ENCODE data around the gene HMG20A. TPM values are rescaled to one million over a fixed set of nuclear protein-coding genes. Genes with fewer than 3 reads are reported as not detected.

HMG20A gene
- total and polyA plus RNA-seq, 9 of the 15 experiments (the other 6 are each of a cell fraction or from before 2014, with no cell fraction given): 25.0 to 68.1 (median 38.9) TPM

- no peak; the same call in 1 of the 2 replicates for TF ChIP-seq STAT5A (IDR thresholded peaks at IDR 0.05; ENCODE audit: borderline replicate concordance, low read length)
- TF ChIP-seq ZNF12 (CRISPR knock-in tag; IDR thresholded peaks at IDR 0.05): no peak
- TF ChIP-seq DACH1 (IDR thresholded peaks at IDR 0.05; ENCODE audit: partially characterized antibody): peak; percentile 96
- TF ChIP-seq TFAP4 (CRISPR knock-in tag; IDR thresholded peaks at IDR 0.05; ENCODE audit: borderline replicate concordance): peak; percentile 70
- TF ChIP-seq GATAD2A (IDR thresholded peaks at IDR 0.05): peak; percentile 92; the same call in 1 of the 2 replicates
- TF ChIP-seq ZBTB33 (CRISPR knock-in tag; IDR thresholded peaks at IDR 0.05): no peak
- no peak for TF ChIP-seq CC2D1A (IDR thresholded peaks at IDR 0.05)
- TF ChIP-seq TRIM24 (IDR thresholded peaks at IDR 0.05): peak; percentile 71 to 74; a peak in 2 of 4 replicates
- TF ChIP-seq ZNF830 (CRISPR knock-in tag; IDR thresholded peaks at IDR 0.05): no peak
- no peak; the same call in 1 of the 2 replicates for TF ChIP-seq SMAD4 (CRISPR knock-in tag; conservative IDR thresholded peaks at IDR 0.05)
- no peak for TF ChIP-seq ZNF224 (CRISPR knock-in tag; IDR thresholded peaks at IDR 0.05)
- no peak for TF ChIP-seq NFXL1 (CRISPR knock-in tag; IDR thresholded peaks at IDR 0.05)
- no peak for TF ChIP-seq SMARCC2 (IDR thresholded peaks at IDR 0.05; ENCODE audit: low read depth)
- no peak for TF ChIP-seq RREB1 (CRISPR knock-in tag; IDR thresholded peaks at IDR 0.05)
- peak in 1 of 2 experiments; percentile 45; a peak in 2 of 4 replicates for TF ChIP-seq SIN3A (IDR thresholded peaks at IDR 0.05; ENCODE audit: borderline replicate concordance in 2 of 2, control insufficient read depth in 1 of 2, low read depth in 2 of 2, low read length in 2 of 2)
- no peak for TF ChIP-seq ZFPM2 (CRISPR knock-in tag; IDR thresholded peaks at IDR 0.05)
- TF ChIP-seq ZNF696 (CRISPR knock-in tag; conservative IDR thresholded peaks at IDR 0.05): no peak
- TF ChIP-seq NUFIP1 (IDR thresholded peaks at IDR 0.05; ENCODE audit: partially characterized antibody): no peak
Measured at GRCh38 chr15:77420610-77421369, at the start of gene HMG20A (continued).
